Measurements from ENCODE around the gene KLHL13.

DNA sequence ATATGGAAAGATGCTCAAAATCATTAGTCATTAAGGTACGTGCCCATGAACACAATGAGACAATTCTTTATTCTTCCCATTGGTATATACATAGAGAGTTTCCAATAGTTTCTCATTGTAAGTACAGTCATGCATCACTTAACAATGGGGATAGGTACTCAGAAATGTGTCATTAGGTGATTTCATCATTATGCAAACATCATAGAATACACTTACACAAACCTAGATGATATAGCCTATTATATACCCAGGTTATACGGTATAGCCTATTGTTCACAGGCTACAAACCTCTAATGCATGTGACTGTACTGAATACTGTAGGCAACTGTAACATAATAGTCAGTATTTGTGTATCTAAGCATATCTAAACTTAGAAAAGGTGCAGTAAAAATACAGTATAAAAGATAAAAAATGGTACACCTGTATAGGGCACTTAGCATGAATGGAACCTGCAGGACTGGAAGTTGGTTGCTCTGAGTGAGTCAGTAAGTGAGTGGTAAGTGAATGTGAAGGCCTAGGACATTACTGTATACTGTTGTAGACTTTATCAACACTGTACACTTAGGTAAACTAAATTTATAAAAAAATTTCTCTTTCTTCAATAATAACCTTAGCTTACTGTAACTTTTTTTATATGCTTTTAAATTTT lies 49.6 kb downstream of the KLHL13 start:
- TF ChIP-seq CTCF (IDR thresholded peaks at IDR 0.05; ENCODE audit: poor library complexity), result no peak
- no peak for TF ChIP-seq EZH2 (IDR thresholded peaks at IDR 0.05; ENCODE audit: borderline replicate concordance)
